Stomach (tissue), 4 donors: ENCODE measurements around the gene EML4.

Experiments
- CTCF ChIP-seq, 7 experiments: fragments of 450-650 bp in 4 of 7; fragments of 200-600 bp in 3 of 7; sonication (generic) in 3 of 7; IDR thresholded peaks; one replicate each; pipeline ENCODE4 v1.5.1; 2016 to 2019; ENCODE audit warnings: antibody characterized with exemption in 7 of 7, control low read depth in 2 of 7, mild to moderate bottlenecking in 1 of 7
- POLR2AphosphoS5 ChIP-seq, 3 donors: sonication (generic); formaldehyde crosslinking; IDR thresholded peaks; one replicate each; pipeline ENCODE4 v1.6.1; 2016; ENCODE audit warnings: antibody characterized with exemption in 3 of 3

DNA sequence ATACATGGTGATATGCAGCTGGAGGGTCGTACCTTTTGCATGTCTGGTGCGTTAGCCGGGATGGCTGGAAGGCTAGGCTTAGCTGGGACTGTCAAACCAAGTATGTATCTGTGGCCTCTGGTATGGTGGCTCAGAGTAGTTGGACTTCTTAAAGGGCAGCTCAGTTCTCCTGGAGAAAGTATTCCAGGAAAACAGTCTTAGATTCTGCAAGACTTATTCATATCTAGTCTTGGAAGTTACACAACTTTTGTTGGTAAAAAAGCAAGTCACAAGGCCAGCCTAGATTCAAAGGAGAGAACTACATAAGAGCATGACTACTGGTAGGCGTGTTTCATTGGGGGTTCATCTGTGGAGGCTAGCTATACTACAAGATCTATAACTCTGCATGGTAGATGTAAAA lies 45.5 kb downstream of the EML4 start:
- TF ChIP-seq POLR2AphosphoS5 (IDR thresholded peaks at IDR 0.05) (no peak), CTCF (IDR thresholded peaks at IDR 0.05) (no peak)
